Esophagus muscularis mucosa (tissue), 3 donors: Measurements from ENCODE around the gene SGPP2.

Source experiments
- EP300 ChIP-seq: sonication (generic); formaldehyde crosslinking; IDR thresholded peaks from one replicate; pipeline ENCODE4 v1.6.1; 2017; ENCODE audit warnings: antibody characterized with exemption
- TF ChIP-seq, protein P1 (sequence below), 3 experiments: fragments of 200-600 bp in 2 of 3; fragments of 450-650 bp in 1 of 3; sonication (generic) in 2 of 3; IDR thresholded peaks; one replicate each; pipeline ENCODE4 v1.5.1; 2017 to 2019; ENCODE audit warnings: antibody characterized with exemption in 3 of 3, mild to moderate bottlenecking in 2 of 3, moderate library complexity in 1 of 3

DNA sequence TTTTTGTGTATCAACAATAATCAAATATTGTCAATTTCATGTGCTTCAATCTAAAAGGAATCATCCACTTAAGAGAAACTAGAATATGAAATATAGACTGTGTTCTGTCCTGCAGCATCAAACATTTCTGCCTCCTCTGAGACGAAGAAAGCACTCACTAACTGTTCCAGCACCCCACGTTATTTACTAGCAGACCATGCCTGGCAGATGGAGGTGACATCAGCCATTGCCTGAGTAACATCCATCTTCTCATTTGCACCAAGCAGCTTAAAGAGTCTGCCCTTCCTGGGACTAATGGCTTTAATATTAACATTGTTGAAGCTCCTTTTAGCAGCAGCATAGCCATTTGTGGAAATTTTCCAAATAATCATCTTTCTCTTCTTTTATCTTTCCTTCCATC lies 25.7 kb downstream of the SGPP2 start:
- TF ChIP-seq, protein P1, sequence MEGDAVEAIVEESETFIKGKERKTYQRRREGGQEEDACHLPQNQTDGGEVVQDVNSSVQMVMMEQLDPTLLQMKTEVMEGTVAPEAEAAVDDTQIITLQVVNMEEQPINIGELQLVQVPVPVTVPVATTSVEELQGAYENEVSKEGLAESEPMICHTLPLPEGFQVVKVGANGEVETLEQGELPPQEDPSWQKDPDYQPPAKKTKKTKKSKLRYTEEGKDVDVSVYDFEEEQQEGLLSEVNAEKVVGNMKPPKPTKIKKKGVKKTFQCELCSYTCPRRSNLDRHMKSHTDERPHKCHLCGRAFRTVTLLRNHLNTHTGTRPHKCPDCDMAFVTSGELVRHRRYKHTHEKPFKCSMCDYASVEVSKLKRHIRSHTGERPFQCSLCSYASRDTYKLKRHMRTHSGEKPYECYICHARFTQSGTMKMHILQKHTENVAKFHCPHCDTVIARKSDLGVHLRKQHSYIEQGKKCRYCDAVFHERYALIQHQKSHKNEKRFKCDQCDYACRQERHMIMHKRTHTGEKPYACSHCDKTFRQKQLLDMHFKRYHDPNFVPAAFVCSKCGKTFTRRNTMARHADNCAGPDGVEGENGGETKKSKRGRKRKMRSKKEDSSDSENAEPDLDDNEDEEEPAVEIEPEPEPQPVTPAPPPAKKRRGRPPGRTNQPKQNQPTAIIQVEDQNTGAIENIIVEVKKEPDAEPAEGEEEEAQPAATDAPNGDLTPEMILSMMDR (IDR thresholded peaks at IDR 0.05), result no peak
- no peak for TF ChIP-seq EP300
